Activated CD4-positive, alpha-beta T cell treated with anti-CD3 and anti-CD28 coated beads for 4 hours (primary cell): ENCODE measurements around the gene SPOCK3.
"Not testable (repeated sequence)": the region's sequence is repeated elsewhere in the genome, so short reads cannot be mapped to it uniquely, and the experiment has no call there.

ENCODE experiments used
- DNase-seq, 2 donors: peaks; one replicate each; pipeline ENCODE4 v3.0.0-alpha.2; 2020

Gene SPOCK3

DNA sequence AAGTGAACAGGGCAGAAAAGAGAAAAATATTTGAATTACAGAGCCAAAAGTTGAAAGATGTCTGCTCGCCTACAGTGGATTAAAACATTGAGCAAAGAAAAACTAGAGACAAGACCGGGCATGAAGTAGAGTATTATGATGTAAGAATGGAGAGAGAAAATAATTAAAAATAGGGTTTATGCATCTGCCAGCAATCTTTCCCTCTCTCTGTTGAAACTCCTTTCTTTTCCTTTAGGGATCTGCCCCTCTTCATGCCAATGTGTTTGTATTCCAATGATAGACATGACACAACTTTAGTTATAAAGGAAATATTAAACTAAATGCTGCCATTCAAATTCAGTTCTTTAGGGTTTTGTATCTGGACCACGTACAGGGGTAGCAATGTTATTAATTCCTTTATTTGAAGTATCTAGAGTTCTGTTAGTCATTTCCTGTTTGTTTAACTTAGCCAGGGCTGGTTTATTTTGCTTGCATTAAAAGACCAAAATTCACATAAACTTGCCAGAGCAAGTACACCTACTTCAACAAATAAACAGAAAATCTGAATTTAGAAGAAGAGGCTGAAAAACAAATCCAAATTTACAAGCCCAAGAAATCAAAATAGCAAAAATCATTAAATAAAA lies 202.6 kb downstream of the SPOCK3 start:
- no peak for DNase-seq

DNA sequence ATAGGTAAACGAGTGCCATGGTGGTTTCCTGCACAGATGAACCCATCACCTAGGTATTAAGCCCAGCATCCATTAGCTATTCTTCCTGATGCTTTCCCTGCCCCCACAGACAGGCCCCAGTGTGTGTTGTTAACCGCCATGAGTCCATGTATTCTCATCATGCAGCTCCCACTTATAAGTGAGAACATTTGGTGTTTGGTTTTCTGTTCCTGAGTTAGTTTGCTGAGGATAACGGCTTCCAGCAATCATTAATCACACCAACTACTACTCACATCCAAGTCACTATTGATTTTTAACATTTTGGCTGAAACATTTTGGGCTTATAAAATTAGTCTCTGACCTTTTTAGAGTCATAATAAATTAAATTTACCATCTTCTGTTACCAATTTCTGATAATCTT lies 205.3 kb downstream of the SPOCK3 start:
- no peak for DNase-seq

DNA sequence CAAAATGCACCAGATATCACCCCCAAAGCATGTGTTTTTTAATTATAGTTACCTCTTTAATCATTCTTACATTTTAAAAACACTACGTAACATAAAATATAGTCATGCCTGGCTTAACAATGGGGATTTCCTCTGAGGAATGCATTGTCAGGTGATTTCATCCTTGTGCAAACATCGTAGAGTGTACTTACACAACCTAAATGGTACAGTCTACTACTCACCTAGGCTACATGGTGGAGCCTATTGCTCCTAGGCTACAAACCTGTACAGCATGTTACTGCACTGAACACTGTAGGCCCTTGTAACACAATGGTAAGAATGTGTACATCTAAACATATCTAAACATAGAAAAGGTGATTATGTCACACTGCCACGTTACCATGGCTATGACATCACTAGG lies 208.6 kb downstream of the SPOCK3 start:
- DNase-seq: no peak

DNA sequence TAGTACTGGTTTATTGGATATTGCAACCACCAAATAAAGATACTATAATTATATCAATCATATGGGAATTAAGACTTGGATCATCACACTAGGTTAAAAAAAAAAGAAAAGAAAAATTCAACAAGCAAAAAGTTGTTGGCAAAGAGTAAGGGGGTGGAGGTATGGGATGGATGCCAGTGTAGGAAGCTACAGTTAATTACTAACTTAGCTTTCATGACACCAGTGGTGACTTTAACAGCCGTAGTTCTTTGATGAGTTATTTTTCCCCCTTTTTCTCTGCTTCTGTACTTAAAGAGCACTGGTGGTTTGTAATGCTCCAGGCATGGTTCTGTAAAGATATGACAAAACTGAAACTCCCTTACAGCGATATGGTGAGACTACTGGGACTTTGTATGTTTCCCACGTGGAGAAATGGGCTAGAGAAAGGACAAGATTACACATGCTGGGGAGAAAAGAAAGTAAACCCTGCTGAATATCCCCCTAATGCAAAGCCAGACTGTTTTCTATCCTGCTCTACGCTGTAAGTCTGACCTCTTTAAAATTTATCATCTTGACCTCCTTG lies 210.8 kb downstream of the SPOCK3 start:
- DNase-seq: no peak

DNA sequence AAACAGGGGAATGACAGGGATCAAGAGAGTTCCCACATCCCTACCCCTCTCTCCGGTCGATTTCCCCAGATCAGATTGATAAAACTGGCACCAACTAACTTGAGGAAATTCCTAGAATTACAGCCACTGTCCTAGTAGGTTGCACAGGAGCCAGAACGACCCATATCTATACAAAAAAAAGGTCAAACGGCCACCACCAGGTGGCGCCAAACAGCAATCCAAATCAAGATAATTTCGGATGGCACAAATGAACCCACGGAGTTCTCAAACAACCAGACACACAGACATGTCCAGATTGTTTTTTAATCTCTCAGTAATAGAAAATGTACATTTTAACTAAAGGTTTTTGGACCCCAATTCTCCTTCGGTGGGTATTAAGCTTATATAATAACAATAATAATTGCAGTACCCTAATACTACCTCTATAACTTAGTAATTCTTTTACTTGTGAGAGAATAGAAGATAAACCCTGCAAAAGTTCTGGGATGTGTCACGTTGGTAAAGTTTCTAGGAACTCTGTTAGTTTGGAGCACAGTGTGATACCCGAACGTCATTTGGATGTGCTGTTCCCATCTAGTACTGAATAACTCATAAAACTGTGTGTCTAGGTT lies 212.6 kb downstream of the SPOCK3 start:
- DNase-seq: peak; percentile 13 to 22

DNA sequence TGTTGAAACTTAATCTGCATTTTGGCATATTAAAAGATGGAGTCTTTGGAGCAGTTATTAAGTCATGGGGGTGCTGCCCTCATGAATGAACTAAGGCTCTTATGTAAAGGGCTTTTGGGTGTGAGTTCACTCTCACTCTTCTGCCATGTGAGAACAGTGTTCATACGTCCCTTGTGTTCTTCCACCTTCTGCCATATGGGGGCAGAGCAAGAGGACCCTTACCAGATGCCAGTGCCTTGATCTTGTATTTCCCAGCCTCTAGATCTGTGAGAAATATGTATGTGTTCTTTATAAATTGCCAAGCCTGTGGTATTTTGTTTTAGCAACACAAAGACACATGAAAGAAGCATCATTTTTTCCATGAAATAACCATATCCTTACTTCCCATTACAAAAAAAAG lies 213.9 kb downstream of the SPOCK3 start:
- no peak for DNase-seq

DNA sequence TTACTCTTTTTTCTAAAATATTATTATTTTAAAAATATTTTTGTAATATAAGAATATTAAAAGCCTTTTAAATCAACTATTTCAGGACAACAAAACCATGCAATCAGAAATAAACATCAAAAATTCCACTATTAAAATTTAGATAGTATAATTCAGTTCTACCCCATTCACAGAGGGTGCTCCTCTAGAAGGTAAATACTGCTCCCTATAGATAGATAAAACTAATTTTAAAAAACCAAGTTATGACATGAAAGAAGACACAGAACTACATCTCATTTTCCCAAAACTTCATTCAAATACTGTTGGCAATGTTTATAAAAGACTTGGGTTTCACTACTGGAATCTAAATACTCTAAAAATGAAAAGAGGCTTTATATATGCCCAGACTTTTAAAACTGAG lies 219.3 kb downstream of the SPOCK3 start:
- no peak for DNase-seq

DNA sequence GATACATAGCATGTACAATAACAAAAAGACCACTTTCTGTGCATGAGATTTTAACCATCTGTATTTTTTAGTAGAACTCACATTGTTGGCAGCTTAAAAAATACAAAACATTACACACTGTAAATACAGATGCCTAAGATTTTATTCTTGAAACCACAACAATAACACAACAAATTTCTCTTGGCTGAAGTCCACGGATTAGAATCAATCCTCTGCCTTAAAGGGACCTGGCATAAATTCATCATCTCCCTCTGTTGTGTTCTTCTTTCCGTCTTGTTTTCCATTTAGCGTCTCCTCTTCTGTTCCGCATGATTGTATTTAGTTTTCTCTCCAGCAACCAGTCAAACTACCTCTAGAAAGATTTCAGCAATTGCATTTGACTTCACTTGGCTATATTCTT lies 231.0 kb downstream of the SPOCK3 start:
- DNase-seq: no peak

DNA sequence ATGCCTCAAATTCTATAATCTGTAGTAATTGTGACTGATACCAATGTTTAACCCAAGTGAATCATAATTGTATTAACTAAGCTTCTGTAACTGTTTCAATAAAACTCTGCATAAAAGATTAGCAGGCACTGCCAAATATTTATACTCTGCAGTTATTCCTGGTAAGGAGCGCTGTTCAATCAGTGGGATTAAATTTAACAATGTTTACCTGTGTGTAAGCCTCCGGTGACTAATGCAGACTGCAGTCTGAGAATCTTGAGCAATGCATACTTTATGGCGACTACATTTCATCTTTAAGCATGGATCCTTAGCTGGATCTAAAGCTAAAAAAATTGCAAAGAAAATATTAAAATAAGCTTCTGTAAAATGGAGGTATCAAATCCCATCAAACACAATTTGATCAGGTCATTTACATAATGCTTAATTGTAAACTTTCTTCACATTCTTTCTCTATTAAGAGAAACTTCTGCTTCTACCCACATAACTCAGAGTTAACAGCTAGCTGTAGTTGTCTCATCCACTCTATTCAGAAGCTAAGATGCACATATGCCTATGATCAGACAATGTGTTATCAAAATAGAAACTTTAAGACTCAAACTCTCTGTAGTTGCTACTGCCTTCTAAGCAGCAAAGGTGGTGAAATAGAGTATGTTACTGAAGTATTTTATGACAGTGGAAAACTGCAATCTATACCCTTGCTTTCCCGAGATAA lies 234.0 kb downstream of the SPOCK3 start:
- no peak for DNase-seq

DNA sequence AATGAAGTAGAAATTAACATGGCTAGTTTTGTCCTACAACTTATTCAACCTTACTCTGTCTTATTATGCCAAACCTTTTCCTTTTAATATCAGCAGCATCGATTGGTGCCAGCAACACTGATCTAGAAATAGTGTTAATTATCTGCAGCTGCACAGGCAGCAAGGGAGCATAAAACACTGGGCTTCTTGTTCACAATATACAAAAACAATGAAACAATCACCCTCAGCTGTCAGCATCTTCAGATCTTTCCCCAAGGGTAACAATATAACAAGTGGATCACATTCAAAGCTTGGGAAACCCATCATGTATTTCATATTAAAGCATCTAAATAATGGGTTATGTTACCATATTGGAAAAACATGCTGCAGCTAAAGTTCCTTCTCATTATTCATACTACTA lies 238.1 kb downstream of the SPOCK3 start:
- no peak for DNase-seq

DNA sequence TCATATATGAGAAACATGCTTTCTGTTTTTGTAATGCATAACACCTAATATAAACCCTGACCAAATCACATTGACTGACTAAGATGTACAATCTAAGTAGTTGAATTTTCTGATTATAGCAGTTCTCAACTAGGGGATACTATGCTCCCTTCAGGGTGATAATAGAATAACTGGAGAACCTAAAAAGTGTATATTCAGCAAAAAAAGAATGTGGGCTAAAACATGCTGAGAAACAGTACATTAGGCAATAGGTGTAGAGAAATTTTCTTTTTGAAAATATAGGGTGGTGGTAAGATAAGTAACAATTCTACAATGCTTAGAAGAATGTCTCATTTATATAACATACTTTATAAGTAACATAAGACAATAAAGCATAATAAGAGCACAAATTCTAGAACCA lies 239.6 kb downstream of the SPOCK3 start:
- DNase-seq: no peak

DNA sequence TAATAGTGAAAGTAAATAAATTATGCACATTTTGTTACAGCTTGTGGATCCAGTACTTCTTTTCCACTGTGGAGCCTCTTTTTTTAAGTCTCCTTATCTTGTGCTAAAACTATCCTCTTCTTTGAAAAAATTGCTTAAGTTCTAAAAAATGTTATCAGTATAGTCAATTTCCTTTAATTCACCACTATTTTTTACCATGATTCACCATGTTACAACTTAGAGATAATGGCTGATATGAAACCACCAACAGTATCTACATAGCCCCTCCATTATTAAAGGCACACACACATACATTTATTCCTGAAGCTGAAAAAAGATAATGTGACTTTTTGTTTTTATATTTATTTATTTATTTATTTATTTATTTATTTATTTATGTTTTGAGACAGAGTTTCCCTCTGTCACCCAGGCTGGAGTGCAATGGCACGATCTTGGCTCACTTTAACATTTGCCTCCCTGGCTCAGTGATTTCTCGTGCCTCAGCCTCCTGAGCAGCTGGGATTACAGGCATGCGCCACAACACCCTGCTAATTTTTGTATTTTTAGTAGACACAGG lies 243.2 kb downstream of the SPOCK3 start:
- DNase-seq: no peak

DNA sequence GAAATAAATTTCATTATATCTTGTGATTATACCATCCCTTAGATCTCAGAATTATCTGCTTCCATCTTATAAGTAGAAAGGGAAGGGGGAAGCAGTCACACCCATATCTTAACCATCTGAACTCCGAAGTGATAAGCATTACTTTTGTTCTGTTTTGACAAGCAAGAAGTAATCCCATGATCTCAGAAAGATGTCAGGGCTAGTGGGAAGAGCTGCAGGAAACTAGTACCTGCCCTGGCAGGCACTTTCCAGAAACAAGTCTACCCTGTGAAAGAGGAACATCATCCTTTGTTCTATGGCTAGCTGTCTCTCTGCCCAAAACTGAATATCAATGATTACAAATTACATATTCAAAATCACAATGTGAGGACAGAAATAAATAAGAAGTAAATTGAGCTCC lies 244.4 kb downstream of the SPOCK3 start:
- DNase-seq: no peak

DNA sequence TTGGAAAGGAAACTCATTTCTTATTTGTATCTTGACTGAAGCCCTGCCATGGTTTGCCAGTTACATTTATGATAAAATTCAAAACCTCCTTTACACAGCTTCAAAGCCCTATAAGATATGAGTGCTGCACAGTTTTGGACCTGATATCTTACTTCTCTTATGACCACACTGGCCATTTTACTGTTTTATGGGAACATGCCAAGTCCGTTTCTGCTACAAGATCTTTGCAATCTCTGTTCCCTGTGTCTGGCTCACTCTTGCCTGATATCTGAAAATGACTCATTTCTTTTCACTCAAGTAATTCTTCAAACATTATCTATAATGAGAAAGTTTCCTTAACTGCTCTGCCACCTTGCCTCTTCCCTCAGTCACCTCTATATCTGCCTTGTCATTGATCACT lies 247.3 kb downstream of the SPOCK3 start:
- DNase-seq: no peak

DNA sequence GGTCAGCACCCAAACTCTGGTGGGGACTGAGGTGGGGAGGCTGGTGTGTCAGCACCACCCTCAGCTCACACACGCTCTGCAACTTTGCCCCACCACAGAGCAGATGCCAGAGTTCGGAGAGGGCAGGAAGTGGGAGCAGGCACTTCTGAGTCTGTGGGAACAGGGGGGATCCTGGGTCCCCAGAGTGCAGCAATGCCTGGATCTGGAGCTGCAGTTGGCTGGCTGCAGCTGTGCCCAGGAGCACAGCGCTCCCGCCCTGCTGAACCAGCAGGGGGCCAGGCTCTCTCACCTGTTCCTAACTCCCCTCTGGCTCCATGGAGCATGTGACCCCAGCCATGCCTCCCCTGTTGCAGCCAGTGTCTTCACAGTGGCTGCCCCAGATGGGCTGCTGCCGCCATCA lies 252.4 kb downstream of the SPOCK3 start:
- DNase-seq: no peak

DNA sequence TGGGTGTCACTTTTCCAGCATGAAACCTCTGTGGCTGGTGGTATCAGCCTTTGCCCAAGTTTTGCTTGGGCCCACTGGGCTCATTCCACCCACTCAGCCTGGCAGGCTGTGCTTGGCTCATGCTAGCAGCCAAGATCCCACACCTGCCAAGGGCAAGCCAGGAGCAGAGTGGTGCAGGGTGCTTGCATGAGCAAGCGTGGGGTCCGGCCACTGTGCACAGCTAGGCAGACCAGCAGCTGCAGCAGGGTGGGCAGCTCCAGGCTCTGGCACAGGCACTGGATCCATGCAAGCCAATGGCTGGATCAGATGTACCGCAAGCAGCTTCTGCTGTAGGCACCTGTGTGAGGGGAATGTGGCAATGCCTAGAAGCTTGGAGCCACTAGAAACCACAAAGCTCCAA lies 253.9 kb downstream of the SPOCK3 start:
- no peak for DNase-seq

DNA sequence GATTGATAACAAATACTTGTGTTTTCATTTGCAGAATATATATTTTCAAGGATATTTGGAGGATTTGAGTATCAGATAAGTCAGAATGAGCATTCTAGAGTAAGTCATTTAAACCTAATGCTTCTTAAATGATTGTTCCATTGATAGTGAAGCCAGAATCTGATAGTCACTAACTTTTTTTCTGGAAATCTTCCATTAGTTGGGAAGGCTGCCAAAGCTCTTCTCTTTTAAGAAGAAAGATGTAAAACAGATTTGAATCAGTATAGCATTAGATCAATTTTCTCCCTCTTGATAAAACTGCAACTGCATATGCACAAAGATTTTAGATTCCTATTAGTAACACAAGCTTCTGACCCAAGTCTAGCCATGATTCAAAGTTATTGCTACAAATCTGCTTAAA lies 256.7 kb downstream of the SPOCK3 start:
- no peak for DNase-seq

DNA sequence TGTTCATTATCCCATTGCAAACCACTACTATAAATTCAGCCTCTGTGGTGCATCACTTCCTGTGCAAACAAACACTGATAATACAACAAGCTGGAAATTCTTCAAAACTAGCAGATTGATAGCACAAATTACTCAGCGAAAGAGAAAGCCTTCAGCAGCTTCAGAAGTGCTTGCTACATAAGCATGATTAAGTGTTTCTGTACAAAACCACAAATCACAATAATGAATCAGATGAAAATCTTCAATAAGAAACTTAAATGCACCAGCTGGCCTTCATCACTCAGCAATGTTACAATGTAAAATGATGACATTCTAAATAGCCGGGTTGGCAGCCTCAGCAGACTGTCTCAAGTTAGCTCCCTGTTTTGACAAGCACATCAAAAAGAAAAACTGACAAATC lies 262.2 kb downstream of the SPOCK3 start:
- DNase-seq: no peak

DNA sequence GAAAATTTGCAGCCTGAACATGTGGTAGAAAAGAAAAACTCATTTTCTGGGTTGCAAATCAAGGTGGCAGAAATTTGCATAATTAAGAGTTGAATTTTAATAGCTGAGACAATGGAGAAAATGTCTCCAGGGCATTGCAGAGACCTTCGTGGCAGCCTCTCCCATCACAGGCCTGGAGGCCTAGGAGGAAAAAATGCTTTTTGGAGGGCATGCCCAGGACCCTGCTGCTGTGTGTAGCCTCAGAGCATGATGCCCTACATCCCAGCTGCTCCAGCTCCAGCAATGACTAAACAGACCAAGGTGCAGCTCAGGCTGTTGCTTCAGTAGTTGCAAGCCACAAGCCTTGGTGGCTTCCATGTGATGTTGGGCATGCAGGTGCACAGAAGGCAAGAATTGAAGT lies 266.1 kb downstream of the SPOCK3 start:
- not testable (repeated sequence) for DNase-seq

DNA sequence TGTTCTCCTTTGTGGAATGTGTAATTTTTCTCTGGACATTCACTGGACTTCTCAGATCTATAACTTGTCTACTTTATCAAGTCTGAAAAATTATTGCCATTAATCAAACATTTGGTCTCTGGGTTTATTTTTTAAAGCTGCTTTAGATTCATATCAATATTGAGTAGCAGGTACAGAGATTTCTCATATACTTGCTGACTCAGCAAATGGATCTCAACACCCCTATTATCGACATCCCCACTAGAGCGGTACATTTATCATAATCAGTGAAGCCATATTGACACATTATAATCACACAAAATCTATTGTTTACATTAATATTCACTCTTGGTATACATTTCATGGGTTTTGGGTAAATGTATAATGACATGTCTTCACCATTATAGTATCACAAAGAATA lies 268.7 kb downstream of the SPOCK3 start:
- no peak for DNase-seq

DNA sequence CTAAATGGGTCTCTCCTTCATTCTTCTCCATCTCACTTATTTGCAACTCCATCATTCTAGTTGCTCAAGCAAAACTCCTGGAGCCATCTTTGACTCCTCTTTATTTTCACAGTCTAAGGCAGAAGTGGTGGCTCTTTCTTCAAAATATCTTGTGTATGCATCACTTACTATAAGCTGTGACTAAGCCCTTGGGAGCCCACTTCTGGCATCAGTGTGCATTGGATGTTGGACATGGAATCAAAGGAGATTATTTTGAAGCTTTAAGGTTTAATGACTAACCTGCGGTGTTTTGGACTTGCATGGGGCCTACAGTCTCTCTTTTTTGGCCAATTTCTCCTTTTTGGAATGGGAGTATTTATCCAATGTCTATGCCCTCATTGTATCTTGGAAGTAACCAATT lies 276.8 kb downstream of the SPOCK3 start:
- no peak for DNase-seq

DNA sequence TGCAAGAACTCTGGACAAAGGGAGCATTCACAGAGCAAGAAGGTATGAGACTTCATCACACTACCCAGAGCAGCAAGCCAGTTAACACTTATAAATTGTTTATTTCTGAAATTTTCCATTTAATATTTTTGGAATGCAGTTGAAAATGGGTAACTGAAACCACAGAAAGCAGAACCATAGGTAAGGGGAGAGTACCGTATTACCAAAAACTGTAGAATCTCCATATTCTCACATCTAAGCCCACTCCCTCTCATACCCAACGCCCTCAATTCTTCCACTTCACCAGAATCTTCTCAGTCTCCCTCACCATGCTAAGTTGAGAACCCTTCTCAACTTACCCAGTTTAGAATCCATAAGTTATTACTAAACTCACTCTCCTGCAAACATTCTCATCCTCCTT lies 277.8 kb downstream of the SPOCK3 start:
- DNase-seq: no peak

DNA sequence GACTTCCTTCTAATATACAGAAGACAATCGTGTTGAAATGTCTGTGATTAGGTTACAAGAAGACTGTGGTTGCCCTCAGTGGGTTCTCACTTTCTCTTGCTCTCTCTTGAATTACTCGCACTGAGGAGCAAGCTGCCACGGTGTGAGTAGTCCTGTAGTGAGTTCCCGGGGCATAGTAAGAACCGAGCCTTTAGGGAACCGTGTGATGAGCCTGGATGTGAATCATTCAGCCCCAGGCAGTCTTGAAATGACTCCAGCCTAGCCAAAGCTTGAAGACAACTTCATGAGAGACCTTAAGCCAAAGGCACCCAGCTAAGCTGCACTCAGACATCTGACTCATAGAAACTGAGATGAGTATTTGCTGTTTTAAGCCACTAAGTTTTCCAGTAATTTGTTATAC lies 292.7 kb downstream of the SPOCK3 start:
- DNase-seq: no peak

DNA sequence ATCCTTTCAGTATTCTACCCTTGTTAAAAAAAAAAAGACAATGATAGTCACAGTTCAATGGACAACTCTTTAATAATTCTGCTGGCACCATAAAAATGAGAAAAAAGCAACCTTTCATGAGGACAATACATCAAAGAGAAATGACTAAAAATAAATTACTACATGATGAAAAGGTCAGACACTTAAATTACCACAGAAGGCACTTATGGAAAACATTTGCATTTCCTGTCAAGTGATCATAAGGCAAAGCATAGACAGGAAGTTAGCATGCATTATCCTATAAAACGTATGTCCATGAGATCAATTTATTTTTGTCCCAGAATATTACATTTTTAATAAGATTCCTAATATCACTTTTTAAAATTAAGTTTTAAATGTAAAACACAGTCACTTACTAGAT lies 303.8 kb downstream of the SPOCK3 start:
- no peak for DNase-seq
